A673 (cell line): ENCODE data around the gene SEC23A. TPM values are rescaled to one million over a fixed set of nuclear protein-coding genes. Genes with fewer than 3 reads are reported as not detected.

ENCODE experiments used
- BruUV-seq: library from RNA; stranded (reverse); fragments of 400-500 nt; replicated peaks from 2 replicates; lab custom pipeline; 2021; lab: Mats Ljungman, UMichigan
- CTCF ChIA-PET: fragments of 300-600 bp; sonication (Branson Sonifier 250); formaldehyde crosslinking; loops from one replicate; lab custom pipeline; 2022; ENCODE audit warnings: antibody characterized with exemption; lab: Charles Lee
- POLR2A ChIA-PET: fragments of 300-600 bp; sonication (Branson Sonifier 250); formaldehyde crosslinking; loops from one replicate; lab custom pipeline; 2022; ENCODE audit warnings: antibody characterized with exemption; ENCODE audit not compliant: low non-redundant PET; lab: Charles Lee
- DNase-seq: peaks from one replicate; pipeline ENCODE4 v3.0.0-alpha.2; 2015; ENCODE audit warnings: low spot score
- H3K27ac ChIP-seq: fragments of 200-600 bp; sonication (generic); 2 replicates; pipeline ENCODE4 v1.5.1; 2016; ENCODE audit warnings: mixed run types, low read depth, mild to moderate bottlenecking, mixed read lengths, antibody characterized with exemption, low read length; ENCODE audit not compliant: poor library complexity, severe bottlenecking
- H3K27me3 ChIP-seq: fragments of 200-600 bp; sonication (generic); replicated peaks from 2 replicates; pipeline ENCODE4 v1.6.1; 2017; ENCODE audit warnings: mixed run types, low read depth, mild to moderate bottlenecking, mixed read lengths, antibody characterized with exemption, low read length; ENCODE audit not compliant: insufficient read depth, poor library complexity
- H3K36me3 ChIP-seq: fragments of 200-600 bp; sonication (generic); 2 replicates; pipeline ENCODE4 v1.6.1; 2016; ENCODE audit warnings: mixed run types, mild to moderate bottlenecking, mixed read lengths, antibody characterized with exemption, low read length; ENCODE audit not compliant: insufficient read depth, poor library complexity, severe bottlenecking
- H3K4me1 ChIP-seq: fragments of 200-600 bp; sonication (generic); 2 replicates; pipeline ENCODE4 v1.6.1; 2017; ENCODE audit warnings: mixed run types, mild to moderate bottlenecking, mixed read lengths, antibody characterized with exemption, low read length; ENCODE audit not compliant: insufficient read depth, poor library complexity, severe bottlenecking
- H3K4me3 ChIP-seq: fragments of 200-600 bp; sonication (generic); 2 replicates; pipeline ENCODE4 v1.5.1; 2016; ENCODE audit warnings: low read depth, mixed run types, mild to moderate bottlenecking, mixed read lengths, low read length; ENCODE audit not compliant: poor library complexity, severe bottlenecking
- H3K9me3 ChIP-seq: fragments of 200-600 bp; sonication (generic); 2 replicates; pipeline ENCODE4 v1.6.1; 2016; ENCODE audit warnings: mixed run types, low read depth, mild to moderate bottlenecking, mixed read lengths, antibody characterized with exemption, low read length; ENCODE audit not compliant: poor library complexity, severe bottlenecking
- CTCF ChIP-seq: fragments of 300-800, 200-600 bp; sonication (generic); conservative IDR thresholded peaks from 2 replicates; pipeline ENCODE4 v1.5.1; 2017; ENCODE audit warnings: low read depth, mild to moderate bottlenecking, antibody characterized with exemption, low read length, moderate library complexity, mixed read lengths
- EZH2 ChIP-seq: fragments of 200-600 bp; sonication (generic); IDR thresholded peaks from 2 replicates; pipeline ENCODE4 v1.6.1; 2017; ENCODE audit warnings: borderline replicate concordance, low read depth, mild to moderate bottlenecking, mixed read lengths, antibody characterized with exemption, low read length; ENCODE audit not compliant: poor library complexity, severe bottlenecking
- intact Hi-C: fragments of 100-400 bp; cut with micrococcal nuclease; formaldehyde crosslinking; loops from one replicate; pipeline ENCODE4 v1.10.0; 2022; ENCODE audit not compliant: unreplicated experiment
- total RNA-seq: library from RNA; stranded (reverse); gene quantifications from 2 replicates; pipeline ENCODE4 v1.2.3, GENCODE V29; 2021

SEC23A gene
- total RNA-seq, 1 experiment from 2014 or later, result 61.9 TPM

DNA sequence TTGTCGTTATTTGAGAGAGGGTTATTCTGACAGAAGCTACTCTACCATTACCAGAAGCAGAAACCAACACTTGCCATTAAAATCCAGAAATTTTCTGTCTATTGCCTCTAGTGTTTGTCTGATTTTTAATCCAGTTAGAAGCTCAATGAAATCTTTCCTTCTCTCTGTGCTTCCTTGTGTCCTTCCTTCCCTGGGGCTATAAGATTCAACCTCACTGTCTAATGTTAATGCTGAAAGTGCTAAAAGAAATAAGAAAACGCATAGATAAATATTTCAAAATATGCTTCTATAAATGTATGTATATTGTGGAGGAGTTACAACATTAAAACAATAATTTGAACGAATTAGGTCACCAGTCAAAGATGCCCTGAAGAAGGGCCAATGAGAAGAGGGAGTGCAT lies 120.8 kb downstream of the SEC23A start:
- Histone ChIP-seq H3K4me1 (no peaks in the 10 kb centered on the region), H3K4me3 (no peak overlapping the region), H3K9me3 (no peaks in the 10 kb centered on the region), H3K36me3 (no peaks in the 10 kb centered on the region), H3K27ac (no peak overlapping the region), H3K27me3 (no peaks in the 10 kb centered on the region)
- no TSS peak for BruUV-seq
- TF ChIP-seq CTCF (no peak), EZH2 (no peak)
- CTCF ChIA-PET, result no interaction called here
- POLR2A ChIA-PET, result no interaction called here
- DNase-seq, result no peak
- intact Hi-C loops, result no loop called here

Other genes starting within 250 kb of the SEC23A start
- 27.7 and 32.7 TPM in 2 replicates for gene GEMIN2, start 11.1 kb upstream of the SEC23A start, total RNA-seq
- gene TRAPPC6B, start 67.1 kb upstream of the SEC23A start, total RNA-seq, result 25.8 and 27.0 TPM in 2 replicates
- gene PNN, start 72.0 kb upstream of the SEC23A start, total RNA-seq, result 136 and 146 TPM in 2 replicates
- gene MIA2, start 130.7 kb upstream of the SEC23A start, total RNA-seq, result 16.0 and 16.7 TPM in 2 replicates